Calu3 (cell line): ENCODE measurements around the gene MUC12. TPM values are rescaled to one million over a fixed set of nuclear protein-coding genes. Genes with fewer than 3 reads are reported as not detected.

Experiments used
- BruUV-seq: library from RNA; stranded (reverse); fragments of 400-500 nt; replicated peaks from 2 replicates; lab custom pipeline; 2021; lab: Mats Ljungman, UMichigan
- CTCF ChIA-PET: fragments of 300-600 bp; sonication (Branson Sonifier 250); formaldehyde crosslinking; loops from one replicate; lab custom pipeline; 2022; ENCODE audit warnings: antibody characterized with exemption; lab: Charles Lee
- DNase-seq: peaks from one replicate; pipeline ENCODE4 v3.0.0; 2022
- H3K27ac Mint-ChIP-seq: one replicate; pipeline ENCODE4 v1.8.0; 2022; ENCODE audit warnings: mixed read lengths; ENCODE audit not compliant: unreplicated experiment
- H3K27me3 Mint-ChIP-seq: one replicate; pipeline ENCODE4 v1.8.0; 2022; ENCODE audit warnings: mixed read lengths; ENCODE audit not compliant: unreplicated experiment
- H3K36me3 Mint-ChIP-seq: one replicate; pipeline ENCODE4 v1.8.0; 2022; ENCODE audit warnings: mild to moderate bottlenecking, moderate library complexity, mixed read lengths; ENCODE audit not compliant: insufficient read depth, unreplicated experiment
- H3K4me1 Mint-ChIP-seq: one replicate; pipeline ENCODE4 v1.8.0; 2022; ENCODE audit warnings: mild to moderate bottlenecking, low read depth, mixed read lengths; ENCODE audit not compliant: unreplicated experiment
- H3K4me3 Mint-ChIP-seq: one replicate; pipeline ENCODE4 v1.8.0; 2022; ENCODE audit warnings: mild to moderate bottlenecking, low read depth, moderate library complexity, mixed read lengths; ENCODE audit not compliant: unreplicated experiment
- H3K9me3 Mint-ChIP-seq: one replicate; pipeline ENCODE4 v1.8.0; 2022; ENCODE audit warnings: low read depth, mixed read lengths; ENCODE audit not compliant: unreplicated experiment
- intact Hi-C: fragments of 100-400 bp; cut with micrococcal nuclease; formaldehyde crosslinking; loops from one replicate; pipeline ENCODE4 v1.10.0; 2022; ENCODE audit not compliant: unreplicated experiment
- total RNA-seq: library from RNA; stranded (reverse); gene quantifications from 2 replicates; pipeline ENCODE4 v1.2.3, GENCODE V29; 2022
- TF ChIP-seq, protein P1 (sequence below): fragments of 200-600 bp; IDR thresholded peaks from one replicate; pipeline ENCODE4 v1.8.0; 2022; ENCODE audit warnings: antibody characterized with exemption; ENCODE audit not compliant: unreplicated experiment

MUC12 gene
- total RNA-seq, 1 experiment from 2014 or later: 0.59 TPM

DNA sequence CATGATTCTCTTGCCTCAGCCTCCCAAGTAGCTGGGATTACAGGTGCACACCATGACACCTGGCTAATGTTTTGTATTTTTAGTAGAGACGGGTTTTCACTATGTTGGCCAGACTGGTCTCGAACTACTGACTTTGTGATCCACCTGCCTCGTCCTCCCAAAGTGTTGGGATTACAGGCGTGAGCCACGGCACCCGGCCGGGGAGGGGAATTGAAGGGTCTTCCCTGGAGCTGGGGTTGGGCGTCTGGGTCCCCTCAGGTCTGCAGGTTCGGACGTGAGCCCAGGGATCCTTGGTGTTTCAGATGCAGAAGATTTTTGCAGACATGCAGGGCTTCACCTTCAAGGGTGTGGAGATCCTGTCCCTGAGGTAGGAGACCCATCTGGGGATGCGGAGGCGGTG, 6.0 kb upstream of the MUC12 start:
- H3K4me3 Mint-ChIP-seq: no peak overlapping the region
- H3K9me3 Mint-ChIP-seq: no peaks in the 10 kb centered on the region
- H3K27me3 Mint-ChIP-seq: peaks cover 38% of the 10 kb centered on the region
- peaks cover 6% of the 10 kb centered on the region for H3K36me3 Mint-ChIP-seq
- H3K4me1 Mint-ChIP-seq: no peaks in the 10 kb centered on the region
- CTCF ChIA-PET: no interaction called here
- BruUV-seq: no TSS peak
- DNase-seq: no peak
- no peak overlapping the region for H3K27ac Mint-ChIP-seq
- intact Hi-C loops: loop anchor here (10.0 kb wide), 1 partner anchor 69 kb away; the partner anchor contains the start of gene ACHE
- TF ChIP-seq, protein P1, sequence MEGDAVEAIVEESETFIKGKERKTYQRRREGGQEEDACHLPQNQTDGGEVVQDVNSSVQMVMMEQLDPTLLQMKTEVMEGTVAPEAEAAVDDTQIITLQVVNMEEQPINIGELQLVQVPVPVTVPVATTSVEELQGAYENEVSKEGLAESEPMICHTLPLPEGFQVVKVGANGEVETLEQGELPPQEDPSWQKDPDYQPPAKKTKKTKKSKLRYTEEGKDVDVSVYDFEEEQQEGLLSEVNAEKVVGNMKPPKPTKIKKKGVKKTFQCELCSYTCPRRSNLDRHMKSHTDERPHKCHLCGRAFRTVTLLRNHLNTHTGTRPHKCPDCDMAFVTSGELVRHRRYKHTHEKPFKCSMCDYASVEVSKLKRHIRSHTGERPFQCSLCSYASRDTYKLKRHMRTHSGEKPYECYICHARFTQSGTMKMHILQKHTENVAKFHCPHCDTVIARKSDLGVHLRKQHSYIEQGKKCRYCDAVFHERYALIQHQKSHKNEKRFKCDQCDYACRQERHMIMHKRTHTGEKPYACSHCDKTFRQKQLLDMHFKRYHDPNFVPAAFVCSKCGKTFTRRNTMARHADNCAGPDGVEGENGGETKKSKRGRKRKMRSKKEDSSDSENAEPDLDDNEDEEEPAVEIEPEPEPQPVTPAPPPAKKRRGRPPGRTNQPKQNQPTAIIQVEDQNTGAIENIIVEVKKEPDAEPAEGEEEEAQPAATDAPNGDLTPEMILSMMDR: no peak

DNA sequence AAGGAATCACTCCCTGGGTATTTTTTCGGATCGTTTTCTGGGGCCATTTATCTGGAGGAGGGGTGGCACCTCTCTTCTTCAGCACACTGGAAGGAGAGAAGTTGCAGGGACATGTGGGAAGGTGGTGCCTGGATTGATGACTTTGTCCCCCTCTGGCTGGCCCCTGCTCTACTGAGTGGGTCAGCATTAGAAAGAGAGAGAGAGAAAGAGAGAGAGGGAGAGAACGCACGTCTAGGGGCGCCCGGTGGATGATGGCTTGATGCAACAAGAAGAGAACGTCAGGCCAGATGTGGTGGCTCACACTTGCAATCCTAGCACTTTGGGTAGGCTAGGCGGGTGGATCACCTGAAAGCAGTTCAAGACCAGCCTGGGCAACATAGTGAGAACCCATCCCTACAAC, 5.5 kb upstream of the MUC12 start:
- no peaks in the 10 kb centered on the region for H3K9me3 Mint-ChIP-seq
- no peaks in the 10 kb centered on the region for H3K4me1 Mint-ChIP-seq
- TF ChIP-seq, protein P1: no peak
- peaks cover 41% of the 10 kb centered on the region for H3K27me3 Mint-ChIP-seq
- intact Hi-C loops: loop anchor here (10.0 kb wide), 1 partner anchor 69 kb away; the partner anchor contains the start of gene ACHE
- no peak for DNase-seq
- no peak overlapping the region for H3K4me3 Mint-ChIP-seq
- CTCF ChIA-PET: no interaction called here
- BruUV-seq: no TSS peak
- no peak overlapping the region for H3K27ac Mint-ChIP-seq
- H3K36me3 Mint-ChIP-seq: peaks cover 6% of the 10 kb centered on the region

- TF ChIP-seq, protein P1: no peak
- intact Hi-C loops: loop anchor here (5.0 to 10.0 kb wide), 2 partner anchors 70 to 93 kb away; partner anchors contain the start of gene ACHE
- no peaks in the 10 kb centered on the region for H3K9me3 Mint-ChIP-seq
- peaks cover 48% of the 10 kb centered on the region for H3K27me3 Mint-ChIP-seq
- CTCF ChIA-PET: no interaction called here
- peaks cover 6% of the 10 kb centered on the region for H3K36me3 Mint-ChIP-seq
- no peak overlapping the region for H3K4me3 Mint-ChIP-seq
- no TSS peak for BruUV-seq
- no peaks in the 10 kb centered on the region for H3K4me1 Mint-ChIP-seq
- H3K27ac Mint-ChIP-seq: no peak overlapping the region
- DNase-seq: no peak
These were observed 4.7 kb upstream of the MUC12 start for GRCh38 chr7:100964630-100965029.

DNA sequence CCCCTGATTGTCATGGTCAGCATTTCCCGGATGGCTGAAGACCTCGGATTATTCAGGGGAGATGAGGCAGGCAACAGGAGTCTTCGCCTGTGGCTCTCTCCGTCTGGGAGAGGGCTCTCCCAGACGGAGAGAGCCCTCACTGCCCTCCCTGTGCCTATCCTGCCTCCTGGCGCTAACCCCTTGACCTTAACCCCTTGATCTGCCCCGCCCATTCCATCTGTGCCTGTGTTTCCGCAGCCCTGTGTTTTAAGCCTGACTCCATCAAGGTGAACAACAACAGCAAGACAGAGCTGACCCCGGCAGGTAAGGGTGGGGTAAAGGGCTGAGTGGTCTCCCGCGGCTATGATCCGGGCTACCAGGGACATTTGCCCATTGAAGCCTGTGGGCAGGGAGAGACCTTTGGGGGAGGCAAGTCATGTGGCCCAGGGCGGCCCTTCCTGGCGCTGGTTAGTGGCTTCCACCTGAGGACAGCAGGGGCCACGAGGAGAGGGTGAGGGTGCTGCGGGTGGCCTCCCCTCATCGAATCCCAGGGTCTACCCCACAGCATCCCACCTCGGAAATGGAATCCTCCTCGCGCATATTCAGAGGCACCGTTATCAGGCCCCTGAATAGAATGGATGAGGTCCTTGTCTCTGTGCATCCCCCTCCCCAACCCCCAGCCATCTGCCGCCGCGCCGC, 4.2 kb upstream of the MUC12 start:
- DNase-seq: no peak
- intact Hi-C loops: loop anchor here (5.0 to 10.0 kb wide), 2 partner anchors 70 to 92 kb away; partner anchors contain the start of gene ACHE
- peaks cover 54% of the 10 kb centered on the region for H3K27me3 Mint-ChIP-seq
- TF ChIP-seq, protein P1: no peak
- H3K4me3 Mint-ChIP-seq: peak overlapping the region; percentile 67
- H3K9me3 Mint-ChIP-seq: no peaks in the 10 kb centered on the region
- CTCF ChIA-PET: interaction anchor here (1.1 kb wide), 1 partner anchor 112 kb away, joined by 6 read pairs; no protein-coding TSS in a partner anchor
- no peaks in the 10 kb centered on the region for H3K4me1 Mint-ChIP-seq
- BruUV-seq: no TSS peak
- peaks cover 6% of the 10 kb centered on the region for H3K36me3 Mint-ChIP-seq
- no peak overlapping the region for H3K27ac Mint-ChIP-seq
